Pancreas (tissue), 10 donors: ENCODE measurements around the gene ABHD12B. TPM values are rescaled to one million over a fixed set of nuclear protein-coding genes. Genes with fewer than 3 reads are reported as not detected.

Source experiments
- ATAC-seq, 4 donors: fragments of 200-7000 bp; cut with Tn5 transposase; one replicate each; pipeline versions ENCODE4 v1.8.0 to v1.9.1; 2020; ENCODE audit warnings: mild to moderate bottlenecking in 4 of 4, moderate library complexity in 4 of 4
- DNase-seq, 6 donors: peaks; one replicate each; pipeline ENCODE4 v3.0.0-alpha.2; 2020
- FAIRE-seq: peaks from 2 replicates; lab custom pipeline; 2012; peaks lifted over from hg19 to GRCh38; lab: Jason Lieb, UNC
- H3K27ac ChIP-seq, 4 donors: fragments of 200-600 bp; sonication (generic); 1 replicate in 3 of 4; 2 replicates in 1 of 4; pipeline versions ENCODE4 v1.5.0 to v1.8.0; 2020
- H3K27me3 ChIP-seq, 4 donors: fragments of 200-600 bp; one replicate each; pipeline ENCODE4 v1.8.0; 2021
- H3K36me3 ChIP-seq, 3 donors: fragments of 200-600 bp; sonication (generic) in 1 of 3; one replicate each; pipeline versions ENCODE4 v1.5.0 to v1.8.0; 2020 to 2021
- H3K4me1 ChIP-seq, 3 donors: fragments of 200-600 bp; one replicate each; pipeline ENCODE4 v1.8.0; 2021
- H3K4me3 ChIP-seq, 4 donors: fragments of 200-600 bp; sonication (generic) in 2 of 4; one replicate each; pipeline versions ENCODE4 v1.5.0 to v1.8.0; 2020 to 2021
- H3K9me3 ChIP-seq, 4 donors: fragments of 200-600 bp; one replicate each; pipeline ENCODE4 v1.8.0; 2021
- WGBS, 2 donors: extraction: QIAGEN DNeasy Blood & Tissue Kit; methylation state at CpG; one replicate each; pipeline ENCODE4 v1.1.7; 2013; 5-methylcytosine and 5-hydroxymethylcytosine counted together
- intact Hi-C, 3 donors: fragments of 100-400 bp; cut with DNase I; formaldehyde crosslinking; loops; one replicate each; pipeline versions ENCODE4 v1.11.1 to v1.14.2; 2022
- polyA plus RNA-seq, 2 donors: library from polyadenylated mRNA; stranded (reverse); fragments of 200-250 nt; gene quantifications; one replicate each; pipeline ENCODE4 v1.2.3, GENCODE V29; 2013
- total RNA-seq, 6 donors: library from RNA; stranded (reverse); fragmentation: NEBNext Ultra II Directional in 4 of 6; extraction: Animal tissue kit (Norgen Biotek cat#: 25700) in 4 of 6; gene quantifications; one replicate each; pipeline versions ENCODE4 v1.2.1 to v1.2.4, GENCODE V29; 2021 to 2023
- TF ChIP-seq, protein P1 (sequence below), 4 donors: fragments of 200-600 bp; sonication (generic) in 3 of 4; IDR thresholded peaks; one replicate each; pipeline versions ENCODE4 v1.5.0 to v1.8.0; 2021; ENCODE audit warnings: antibody characterized with exemption in 4 of 4
- donor health status: healthy with polysubstance abuse.
- donor health status: DM: no; HTN: no; CAD: no; lungs with moderate emphysema.
- donor health status: DM: no; HTN: no; CAD: no.
- donor health status: control.
- donor health status: control.
- donor health status: Bipolar disorder and iron deficiency.
- donor health status: DM: yes; HTN: yes; CAD: no.
- donor health status: DM: no; HTN: no; CAD: no.
- donor health status: DM: no; HTN: no; CAD: no.
- donor health status: DM: yes; HTN: yes; CAD: no.

ABHD12B gene
- total and polyA plus RNA-seq, 8 donors, result 0.16 TPM; not detected in 7

GRCh38 chr14:50834802-50835276 is 37.0 kb upstream of the ABHD12B start:
- WGBS, 2 donors, result 53 to 72% methylated on average over 5 of the region's 5 CpGs
- DNase-seq, result no peak
- peaks cover 0 to 8% (median 7%) of the 10 kb centered on the region in 3 donors for H3K4me1 ChIP-seq
- no peak overlapping the region for H3K27ac ChIP-seq
- no peaks in the 10 kb centered on the region for H3K36me3 ChIP-seq
- H3K4me3 ChIP-seq, result no peak overlapping the region
- intact Hi-C loops, result loop anchor here in 1 of 3 donors (10.0 kb wide), 1 partner anchor 50 kb away; no protein-coding TSS in a partner anchor
- no peak for ATAC-seq
- H3K27me3 ChIP-seq, result no peaks in the 10 kb centered on the region
- TF ChIP-seq, protein P1, sequence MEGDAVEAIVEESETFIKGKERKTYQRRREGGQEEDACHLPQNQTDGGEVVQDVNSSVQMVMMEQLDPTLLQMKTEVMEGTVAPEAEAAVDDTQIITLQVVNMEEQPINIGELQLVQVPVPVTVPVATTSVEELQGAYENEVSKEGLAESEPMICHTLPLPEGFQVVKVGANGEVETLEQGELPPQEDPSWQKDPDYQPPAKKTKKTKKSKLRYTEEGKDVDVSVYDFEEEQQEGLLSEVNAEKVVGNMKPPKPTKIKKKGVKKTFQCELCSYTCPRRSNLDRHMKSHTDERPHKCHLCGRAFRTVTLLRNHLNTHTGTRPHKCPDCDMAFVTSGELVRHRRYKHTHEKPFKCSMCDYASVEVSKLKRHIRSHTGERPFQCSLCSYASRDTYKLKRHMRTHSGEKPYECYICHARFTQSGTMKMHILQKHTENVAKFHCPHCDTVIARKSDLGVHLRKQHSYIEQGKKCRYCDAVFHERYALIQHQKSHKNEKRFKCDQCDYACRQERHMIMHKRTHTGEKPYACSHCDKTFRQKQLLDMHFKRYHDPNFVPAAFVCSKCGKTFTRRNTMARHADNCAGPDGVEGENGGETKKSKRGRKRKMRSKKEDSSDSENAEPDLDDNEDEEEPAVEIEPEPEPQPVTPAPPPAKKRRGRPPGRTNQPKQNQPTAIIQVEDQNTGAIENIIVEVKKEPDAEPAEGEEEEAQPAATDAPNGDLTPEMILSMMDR (IDR thresholded peaks at IDR 0.05), result no peak
- no peak for FAIRE-seq
- H3K9me3 ChIP-seq, result no peaks in the 10 kb centered on the region

GRCh38 chr14:50835280-50835679 is 36.6 kb upstream of the ABHD12B start:
- 52 to 74% methylated on average over 2 of the region's 2 CpGs for WGBS, 2 donors
- DNase-seq, result no peak
- ATAC-seq, result no peak
- TF ChIP-seq, protein P1 (IDR thresholded peaks at IDR 0.05), result no peak
- Histone ChIP-seq H3K4me1 (peaks cover 0 to 7% (median 7%) of the 10 kb centered on the region in 3 donors), H3K9me3 (no peaks in the 10 kb centered on the region), H3K4me3 (no peak overlapping the region), H3K27ac (no peak overlapping the region), H3K36me3 (no peaks in the 10 kb centered on the region), H3K27me3 (no peaks in the 10 kb centered on the region)
- intact Hi-C loops, result loop anchor here in 1 of 3 donors (10.0 kb wide), 1 partner anchor 50 kb away; no protein-coding TSS in a partner anchor
- FAIRE-seq, result no peak

DNA sequence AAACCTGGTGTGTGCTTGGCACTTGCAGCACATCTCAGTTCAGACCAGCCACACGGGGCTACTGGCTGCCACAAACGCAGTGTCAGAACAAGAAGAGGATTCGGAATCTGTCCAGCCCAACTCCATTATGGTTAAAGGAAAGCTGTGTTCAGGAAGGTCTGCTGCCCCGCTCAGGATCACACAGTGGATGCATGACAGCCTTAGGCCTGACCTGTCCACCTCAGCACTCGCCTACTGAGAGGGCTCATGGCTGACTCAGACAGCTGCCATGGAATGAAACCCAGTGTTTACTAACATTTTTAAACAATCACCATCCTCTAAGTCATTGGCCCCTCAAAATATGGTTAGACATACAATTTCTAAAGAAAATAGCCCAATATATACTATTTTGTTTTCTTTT is 35.3 kb upstream of the ABHD12B start:
- TF ChIP-seq, protein P1 (IDR thresholded peaks at IDR 0.05), result no peak
- intact Hi-C loops, result loop anchor here in 1 of 3 donors (10.0 kb wide), 1 partner anchor 52 kb away; no protein-coding TSS in a partner anchor
- peaks cover 0 to 7% (median 7%) of the 10 kb centered on the region in 3 donors for H3K4me1 ChIP-seq
- H3K27ac ChIP-seq, result no peak overlapping the region
- 94 to 98% methylated on average over 5 of the region's 5 CpGs for WGBS, 2 donors
- FAIRE-seq, result no peak
- no peaks in the 10 kb centered on the region for H3K9me3 ChIP-seq
- H3K4me3 ChIP-seq, result no peak overlapping the region
- no peak for ATAC-seq
- DNase-seq, result no peak
- no peaks in the 10 kb centered on the region for H3K36me3 ChIP-seq
- H3K27me3 ChIP-seq, result no peaks in the 10 kb centered on the region

DNA sequence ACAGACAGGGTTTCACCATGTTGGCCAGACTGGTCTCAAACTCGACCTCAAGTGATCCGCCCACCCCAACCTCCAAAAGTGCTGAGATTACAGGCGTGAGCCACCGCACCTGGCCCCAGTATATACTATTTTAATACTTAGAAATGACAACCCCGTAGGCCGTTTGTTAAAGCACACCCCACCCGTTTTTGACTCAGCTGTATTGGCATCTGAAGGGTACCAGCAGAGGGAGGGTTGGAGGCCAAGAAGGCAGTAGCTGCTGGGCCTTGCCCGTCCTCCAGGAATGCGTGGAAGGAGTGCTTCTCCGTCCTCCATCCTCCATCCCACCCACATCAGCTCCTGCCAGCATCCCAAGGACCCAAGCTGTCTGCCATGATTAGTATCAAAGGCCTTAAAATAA is 34.6 kb upstream of the ABHD12B start:
- TF ChIP-seq, protein P1 (IDR thresholded peaks at IDR 0.05), result no peak
- Histone ChIP-seq H3K9me3 (no peaks in the 10 kb centered on the region), H3K27ac (no peak overlapping the region), H3K4me1 (peaks cover 0 to 7% (median 7%) of the 10 kb centered on the region in 3 donors), H3K36me3 (no peaks in the 10 kb centered on the region), H3K27me3 (no peaks in the 10 kb centered on the region), H3K4me3 (no peak overlapping the region)
- no peak for DNase-seq
- no peak for ATAC-seq
- intact Hi-C loops, result loop anchor here in 1 of 3 donors (10.0 kb wide), 1 partner anchor 52 kb away; no protein-coding TSS in a partner anchor
- 83 to 91% methylated on average over 10 of the region's 10 CpGs for WGBS, 2 donors
- no peak for FAIRE-seq

DNA sequence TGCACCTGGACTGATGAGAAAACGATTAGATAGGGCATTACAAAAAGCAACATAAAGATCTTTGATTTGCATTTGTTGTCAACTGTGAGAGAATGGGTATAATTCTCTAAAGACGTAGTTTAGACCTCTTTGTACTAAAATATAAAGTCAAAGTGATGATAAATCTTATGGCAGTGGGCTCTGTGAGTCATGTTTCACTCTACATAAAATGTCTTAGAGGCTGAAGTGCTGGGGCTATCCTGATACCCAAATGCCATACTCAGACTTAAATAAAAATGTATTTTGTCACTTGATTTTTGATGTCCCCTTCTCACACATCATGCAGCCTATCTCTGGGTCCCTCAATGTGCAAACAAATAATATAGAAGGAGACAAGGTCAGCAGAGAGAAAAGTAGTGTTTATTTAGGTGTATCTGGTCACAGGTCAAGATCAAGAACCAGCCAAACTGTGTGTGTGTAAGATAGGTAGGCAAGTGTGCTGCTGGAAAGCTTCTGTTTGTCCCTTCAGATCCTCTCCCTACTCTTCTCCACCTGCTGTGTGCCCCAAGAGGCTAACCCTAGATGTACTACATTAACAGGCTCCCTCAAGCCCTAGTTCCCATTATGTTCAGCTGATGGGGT is 33.9 kb upstream of the ABHD12B start:
- H3K27ac ChIP-seq, result no peak overlapping the region
- H3K4me1 ChIP-seq, result peaks cover 0 to 4% (median 4%) of the 10 kb centered on the region in 3 donors
- H3K27me3 ChIP-seq, result no peaks in the 10 kb centered on the region
- ATAC-seq (no peak), DNase-seq (no peak), FAIRE-seq (no peak)
- intact Hi-C loops, result loop anchor here in 1 of 3 donors (10.0 kb wide), 1 partner anchor 53 kb away; no protein-coding TSS in a partner anchor
- TF ChIP-seq, protein P1 (IDR thresholded peaks at IDR 0.05), result no peak
- no peaks in the 10 kb centered on the region for H3K9me3 ChIP-seq
- no peak overlapping the region for H3K4me3 ChIP-seq
- no peaks in the 10 kb centered on the region for H3K36me3 ChIP-seq
- 77 to 89% methylated on average over 2 of the region's 2 CpGs for WGBS, 2 donors
